Heart left ventricle (tissue), 16 donors: ENCODE data around the gene STH. TPM values are rescaled to one million over a fixed set of nuclear protein-coding genes. Genes with fewer than 3 reads are reported as not detected.

Experiments
- ATAC-seq, 4 donors: fragments of 200-7000 bp; cut with Tn5 transposase; one replicate each; pipeline ENCODE4 v1.9.1; 2020 to 2022; ENCODE audit warnings: moderate library complexity in 4 of 4, mild to moderate bottlenecking in 3 of 4, moderate number of reproducible peaks in 1 of 4
- DNase-seq, 5 donors: peaks; one replicate each; pipeline ENCODE4 v3.0.0-alpha.2; 2020
- H3K27ac ChIP-seq, 12 donors: fragments of 200-600 bp; sonication (generic) in 4 of 12; one replicate each; pipeline versions ENCODE4 v1.5.0 to v1.8.0; 2016 to 2022; ENCODE audit warnings: mild to moderate bottlenecking in 2 of 12
- H3K27me3 ChIP-seq, 9 donors: fragments of 200-600 bp; sonication (generic) in 2 of 9; one replicate each; pipeline versions ENCODE4 v1.5.1 to v1.8.0; 2016 to 2022; ENCODE audit warnings: mild to moderate bottlenecking in 3 of 9
- H3K36me3 ChIP-seq, 9 donors: fragments of 200-600 bp; sonication (generic) in 2 of 9; one replicate each; pipeline versions ENCODE4 v1.5.0 to v1.8.0; 2018 to 2022; ENCODE audit warnings: mild to moderate bottlenecking in 2 of 9
- H3K4me1 ChIP-seq, 12 donors: fragments of 200-600 bp; sonication (generic) in 4 of 12; one replicate each; pipeline versions ENCODE4 v1.5.0 to v1.8.0; 2016 to 2022; ENCODE audit warnings: mild to moderate bottlenecking in 3 of 12
- H3K4me3 ChIP-seq, 12 donors: fragments of 200-600 bp; sonication (generic) in 4 of 12; one replicate each; pipeline versions ENCODE4 v1.5.0 to v1.8.0; 2017 to 2022; ENCODE audit warnings: mild to moderate bottlenecking in 9 of 12, moderate library complexity in 4 of 12
- H3K9me3 ChIP-seq, 12 donors: fragments of 200-600 bp; sonication (generic) in 4 of 12; one replicate each; pipeline versions ENCODE4 v1.5.0 to v1.8.0; 2016 to 2022; ENCODE audit warnings: mild to moderate bottlenecking in 1 of 12
- POLR2A ChIP-seq, 2 donors: fragments of 450-650 bp; IDR thresholded peaks; one replicate each; pipeline ENCODE4 v1.6.1; 2017; ENCODE audit warnings: antibody characterized with exemption in 2 of 2, mild to moderate bottlenecking in 2 of 2, moderate library complexity in 2 of 2
- WGBS, 4 donors: extraction: QIAGEN DNeasy Blood & Tissue Kit in 2 of 4; methylation state at CpG; one replicate each; pipeline versions ENCODE4 v1.1.5 to v1.1.7; 2013 to 2018; 5-methylcytosine and 5-hydroxymethylcytosine counted together
- intact Hi-C, 10 donors: fragments of 100-400 bp; cut with DNase I; formaldehyde crosslinking; loops; one replicate each; pipeline versions ENCODE4 v1.11.1 to v1.14.2; 2022
- polyA plus RNA-seq, 2 donors: library from polyadenylated mRNA; stranded (reverse); fragments of 200-250 nt; gene quantifications; one replicate each; pipeline ENCODE4 v1.2.3, GENCODE V29; 2013
- total RNA-seq, 9 donors: library from RNA; depleted of rRNA in 2 of 9; stranded (reverse); fragments of >200 nt in 2 of 9; fragmentation: NEBNext Ultra II Directional in 3 of 9; extraction: Animal tissue kit (Norgen Biotek cat#: 25700) in 3 of 9; gene quantifications; one replicate each; pipeline versions ENCODE4 v1.1.0 to v1.2.4, GENCODE V29; 2016 to 2023
- TF ChIP-seq, protein P1 (sequence below), 12 donors: fragments of 200-600 bp; sonication (generic) in 4 of 12; IDR thresholded peaks; one replicate each; pipeline versions ENCODE4 v1.5.0 to v1.8.0; 2018 to 2022; ENCODE audit warnings: antibody characterized with exemption in 12 of 12, mild to moderate bottlenecking in 5 of 12
- donor health status: ischemic (EF 13 %, LVEDD 7.1; RV severe dilation, severe dysfunction).
- donor health status: healthy with polysubstance abuse.
- donor health status: DM: no; HTN: yes; CAD: no.
- donor health status: DM: no; HTN: no; CAD: no.
- donor health status: ischemic (EF 25% LVEDD 6.9; RV normal size, moderate dysfunction).
- donor health status: ischemic (EF 25% LVEDD 5.7; RV mildly dilated, moderate dysfunction).
- donor health status: healthy.
- donor health status: DM: yes; HTN: yes; CAD: no.
- donor health status: ischemic (EF 35%, LVEDD 5.7; RV mildly dilated, moderate dysfunction).
- donor health status: nonischemic (EF 11% LVEDD 7.7; RV severe dilation, severe dysfunction).
- donor health status: DM: yes; HTN: yes; CAD: no.
- donor health status: PGD.
- donor health status: ischemic (EF 29% LVEDD 5.4; RV normal size, mild dysfunction).
- donor health status: nonischemic (EF 23%, LVEDD 6.1; RV moderate dilation, normal function).

The STH gene
- total and polyA plus RNA-seq, 11 donors, result 0.56 to 1.6 TPM; not detected in 9

DNA sequence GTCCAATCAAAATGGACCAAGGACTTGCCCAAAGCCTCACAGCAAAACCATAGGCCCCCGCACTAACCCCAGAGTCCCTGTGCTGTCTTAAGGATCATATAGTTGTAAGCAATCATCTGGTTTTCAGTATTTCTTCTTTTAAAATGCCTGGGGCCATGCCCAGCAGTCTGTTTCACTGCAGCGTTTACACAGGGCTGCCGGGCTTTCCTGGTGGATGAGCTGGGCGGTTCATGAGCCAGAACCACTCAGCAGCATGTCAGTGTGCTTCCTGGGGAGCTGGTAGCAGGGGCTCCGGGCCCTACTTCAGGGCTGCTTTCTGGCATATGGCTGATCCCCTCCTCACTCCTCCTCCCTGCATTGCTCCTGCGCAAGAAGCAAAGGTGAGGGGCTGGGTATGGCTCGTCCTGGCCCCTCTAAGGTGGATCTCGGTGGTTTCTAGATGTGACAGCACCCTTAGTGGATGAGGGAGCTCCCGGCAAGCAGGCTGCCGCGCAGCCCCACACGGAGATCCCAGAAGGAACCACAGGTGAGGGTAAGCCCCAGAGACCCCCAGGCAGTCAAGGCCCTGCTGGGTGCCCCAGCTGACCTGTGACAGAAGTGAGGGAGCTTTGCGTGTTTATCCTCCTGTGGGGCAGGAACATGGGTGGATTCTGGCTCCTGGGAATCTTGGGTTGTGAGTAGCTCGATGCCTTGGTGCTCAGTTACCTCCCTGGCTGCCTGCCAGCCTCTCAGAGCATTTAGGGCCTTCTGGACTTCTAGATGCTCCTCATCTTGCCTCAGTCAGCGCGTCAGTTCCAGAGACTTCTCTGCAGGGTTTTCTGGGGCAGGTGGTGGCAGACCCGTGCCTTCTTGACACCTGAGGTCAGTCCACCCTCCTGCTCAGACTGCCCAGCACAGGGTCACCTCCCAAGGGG is 24.8 kb upstream of the STH start:
- Histone ChIP-seq H3K36me3 (no peaks in the 10 kb centered on the region), H3K27me3 (no peaks in the 10 kb centered on the region), H3K4me3 (no peak overlapping the region), H3K9me3 (peaks cover 0 to 3% (median 0%) of the 10 kb centered on the region in 12 donors), H3K27ac (no peak overlapping the region), H3K4me1 (peaks cover 0 to 7% (median 0%) of the 10 kb centered on the region in 12 donors)
- no peak for TF ChIP-seq POLR2A (IDR thresholded peaks at IDR 0.05)
- TF ChIP-seq, protein P1, sequence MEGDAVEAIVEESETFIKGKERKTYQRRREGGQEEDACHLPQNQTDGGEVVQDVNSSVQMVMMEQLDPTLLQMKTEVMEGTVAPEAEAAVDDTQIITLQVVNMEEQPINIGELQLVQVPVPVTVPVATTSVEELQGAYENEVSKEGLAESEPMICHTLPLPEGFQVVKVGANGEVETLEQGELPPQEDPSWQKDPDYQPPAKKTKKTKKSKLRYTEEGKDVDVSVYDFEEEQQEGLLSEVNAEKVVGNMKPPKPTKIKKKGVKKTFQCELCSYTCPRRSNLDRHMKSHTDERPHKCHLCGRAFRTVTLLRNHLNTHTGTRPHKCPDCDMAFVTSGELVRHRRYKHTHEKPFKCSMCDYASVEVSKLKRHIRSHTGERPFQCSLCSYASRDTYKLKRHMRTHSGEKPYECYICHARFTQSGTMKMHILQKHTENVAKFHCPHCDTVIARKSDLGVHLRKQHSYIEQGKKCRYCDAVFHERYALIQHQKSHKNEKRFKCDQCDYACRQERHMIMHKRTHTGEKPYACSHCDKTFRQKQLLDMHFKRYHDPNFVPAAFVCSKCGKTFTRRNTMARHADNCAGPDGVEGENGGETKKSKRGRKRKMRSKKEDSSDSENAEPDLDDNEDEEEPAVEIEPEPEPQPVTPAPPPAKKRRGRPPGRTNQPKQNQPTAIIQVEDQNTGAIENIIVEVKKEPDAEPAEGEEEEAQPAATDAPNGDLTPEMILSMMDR (IDR thresholded peaks at IDR 0.05), result no peak
- ATAC-seq, result no peak
- DNase-seq, result no peak
- intact Hi-C loops, result loop anchor here in 1 of 10 donors (10.0 kb wide), 1 partner anchor 61 kb away; no protein-coding TSS in a partner anchor
- 82 to 89% (median 87%) methylated on average over 8 to 17 of the region's 17 CpGs for WGBS, 4 donors

DNA sequence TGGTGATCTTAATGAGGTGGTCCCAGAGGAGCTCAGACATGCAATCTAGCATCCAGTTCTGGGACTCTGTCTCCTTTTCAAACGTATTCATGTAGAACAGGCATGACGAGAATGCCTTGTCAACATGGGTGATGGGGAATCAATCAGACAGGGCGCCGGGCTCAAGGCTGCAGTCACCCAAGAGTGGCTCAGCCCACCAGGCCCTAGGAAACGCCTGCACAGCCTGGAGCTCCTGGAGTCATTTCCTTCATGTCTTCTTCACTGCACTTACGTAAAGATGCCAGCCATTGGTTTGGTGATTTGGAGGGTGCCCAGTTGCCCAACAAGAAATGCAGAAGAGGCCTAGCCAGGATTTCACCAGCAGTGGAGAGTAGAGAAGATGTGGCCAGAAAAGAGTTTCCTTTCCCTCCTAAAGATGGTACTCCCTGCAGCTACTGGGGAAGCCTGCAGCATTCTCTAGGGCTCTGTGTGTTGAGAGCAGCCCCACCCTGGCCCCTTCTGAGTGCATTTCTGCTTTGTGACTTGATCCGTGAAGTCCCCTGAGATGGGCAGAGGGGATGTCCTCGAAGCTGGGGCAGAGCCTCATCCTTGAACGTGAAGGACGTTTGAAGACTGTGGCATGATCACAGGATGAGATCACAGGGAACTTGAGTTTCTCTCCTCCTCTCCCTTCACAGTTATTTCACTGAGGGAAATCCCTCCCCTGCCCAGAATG is 24.0 kb upstream of the STH start:
- TF ChIP-seq POLR2A (IDR thresholded peaks at IDR 0.05), result no peak
- TF ChIP-seq, protein P1 (IDR thresholded peaks at IDR 0.05), result no peak
- Histone ChIP-seq H3K27me3 (no peaks in the 10 kb centered on the region), H3K27ac (no peak overlapping the region), H3K9me3 (peaks cover 0 to 3% (median 0%) of the 10 kb centered on the region in 12 donors), H3K4me3 (no peak overlapping the region), H3K4me1 (peaks cover 0 to 7% (median 0%) of the 10 kb centered on the region in 12 donors), H3K36me3 (no peaks in the 10 kb centered on the region)
- intact Hi-C loops, result loop anchor here in 1 of 10 donors (10.0 kb wide), 1 partner anchor 60 kb away; no protein-coding TSS in a partner anchor
- WGBS, 4 donors, result 72 to 79% (median 76%) methylated on average over 10 of the region's 10 CpGs
- ATAC-seq (no peak), DNase-seq (no peak)

DNA sequence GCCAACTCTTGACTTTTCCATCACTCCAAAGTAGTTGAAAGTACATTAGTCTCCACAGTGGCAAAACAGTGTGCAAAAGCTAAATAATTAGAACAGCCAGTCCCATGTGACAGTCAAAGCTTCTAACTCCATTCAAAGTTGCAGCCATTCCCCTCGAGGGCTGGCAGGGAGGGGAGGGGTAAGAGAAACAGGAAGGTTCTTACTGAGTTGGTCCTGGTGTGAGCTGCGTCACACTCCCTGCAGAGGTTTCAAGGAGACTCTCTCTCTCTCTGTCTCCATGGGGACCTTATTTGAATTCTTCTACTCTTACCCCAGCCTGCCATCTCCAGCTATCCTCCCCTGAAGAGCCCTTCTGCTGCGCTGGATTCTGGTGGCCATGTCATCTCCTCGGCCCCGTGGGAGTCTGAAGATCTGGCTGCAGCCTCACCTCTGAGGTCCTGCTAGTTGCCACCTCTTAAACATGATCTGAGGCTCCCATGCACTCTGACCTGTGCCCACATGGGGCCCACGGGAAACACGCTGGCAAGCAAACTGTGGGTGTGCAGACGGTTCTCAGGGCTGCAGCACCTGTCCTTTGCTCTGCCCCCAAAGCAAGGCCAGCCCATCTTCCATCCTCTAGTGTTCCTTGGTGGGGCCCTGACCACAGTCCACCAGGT is 23.3 kb upstream of the STH start:
- no peak for TF ChIP-seq POLR2A (IDR thresholded peaks at IDR 0.05)
- TF ChIP-seq, protein P1 (IDR thresholded peaks at IDR 0.05), result no peak
- Histone ChIP-seq H3K36me3 (no peaks in the 10 kb centered on the region), H3K27me3 (no peaks in the 10 kb centered on the region), H3K27ac (no peak overlapping the region), H3K4me1 (peaks cover 0 to 7% (median 0%) of the 10 kb centered on the region in 12 donors), H3K9me3 (peaks cover 0 to 3% (median 0%) of the 10 kb centered on the region in 12 donors), H3K4me3 (no peak overlapping the region)
- DNase-seq (no peak), ATAC-seq (no peak)
- intact Hi-C loops, result loop anchor here in 1 of 10 donors (10.0 kb wide), 1 partner anchor 59 kb away; no protein-coding TSS in a partner anchor
- 77 to 86% (median 83%) methylated on average over 8 of the region's 8 CpGs for WGBS, 4 donors
